ENCODE measurements around the gene OXLD1.

Gene OXLD1

DNA sequence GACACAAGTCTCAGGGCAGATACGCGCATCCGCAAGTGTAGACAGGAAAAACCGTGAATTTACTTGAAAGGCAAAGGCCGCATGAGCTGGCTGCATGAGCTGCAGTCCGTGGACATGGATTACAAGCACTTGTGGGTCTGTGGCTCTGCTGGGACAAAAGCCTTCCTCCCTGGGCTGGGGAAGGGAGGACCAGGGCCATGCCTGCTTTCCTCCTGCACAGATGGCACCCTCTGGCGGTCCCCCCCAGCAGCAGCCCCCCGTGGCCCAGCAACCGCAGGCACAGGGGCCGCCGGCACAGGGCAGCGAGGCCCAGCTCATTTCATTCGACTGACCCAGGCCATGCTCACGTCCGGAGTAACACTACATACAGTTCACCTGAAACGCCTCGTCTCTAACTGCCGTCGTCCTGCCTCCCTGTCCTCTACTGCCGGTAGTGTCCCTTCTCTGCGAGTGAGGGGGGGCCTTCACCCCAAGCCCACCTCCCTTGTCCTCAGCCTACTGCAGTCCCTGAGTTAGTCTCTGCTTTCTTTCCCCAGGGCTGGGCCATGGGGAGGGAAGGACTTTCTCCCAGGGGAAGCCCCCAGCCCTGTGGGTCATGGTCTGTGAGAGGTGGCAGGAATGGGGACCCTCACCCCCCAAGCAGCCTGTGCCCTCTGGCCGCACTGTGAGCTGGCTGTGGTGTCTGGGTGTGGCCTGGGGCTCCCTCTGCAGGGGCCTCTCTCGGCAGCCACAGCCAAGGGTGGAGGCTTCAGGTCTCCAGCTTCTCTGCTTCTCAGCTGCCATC lies 35.1 kb upstream of the OXLD1 start:
- ChIA-PET POLR2A (interaction anchor here (0.6 to 1.0 kb wide), 2 partner anchors 19 to 29 kb away, joined by 3 read pairs; no protein-coding TSS in a partner anchor), CTCF (interaction anchor here (1.0 to 2.8 kb wide), 6 partner anchors 11 to 183 kb away, joined by 3 to 12 read pairs (median 3); partner anchors contain the start of genes ARL16 and HGS)
- DNase-seq (ENCODE audit: extremely low spot score), result no peak
- peak; percentile 19 for TF ChIP-seq CTCF (IDR thresholded peaks at IDR 0.05; ENCODE audit: control extremely low read depth, extremely low read depth, low read depth, missing control alignments)

DNA sequence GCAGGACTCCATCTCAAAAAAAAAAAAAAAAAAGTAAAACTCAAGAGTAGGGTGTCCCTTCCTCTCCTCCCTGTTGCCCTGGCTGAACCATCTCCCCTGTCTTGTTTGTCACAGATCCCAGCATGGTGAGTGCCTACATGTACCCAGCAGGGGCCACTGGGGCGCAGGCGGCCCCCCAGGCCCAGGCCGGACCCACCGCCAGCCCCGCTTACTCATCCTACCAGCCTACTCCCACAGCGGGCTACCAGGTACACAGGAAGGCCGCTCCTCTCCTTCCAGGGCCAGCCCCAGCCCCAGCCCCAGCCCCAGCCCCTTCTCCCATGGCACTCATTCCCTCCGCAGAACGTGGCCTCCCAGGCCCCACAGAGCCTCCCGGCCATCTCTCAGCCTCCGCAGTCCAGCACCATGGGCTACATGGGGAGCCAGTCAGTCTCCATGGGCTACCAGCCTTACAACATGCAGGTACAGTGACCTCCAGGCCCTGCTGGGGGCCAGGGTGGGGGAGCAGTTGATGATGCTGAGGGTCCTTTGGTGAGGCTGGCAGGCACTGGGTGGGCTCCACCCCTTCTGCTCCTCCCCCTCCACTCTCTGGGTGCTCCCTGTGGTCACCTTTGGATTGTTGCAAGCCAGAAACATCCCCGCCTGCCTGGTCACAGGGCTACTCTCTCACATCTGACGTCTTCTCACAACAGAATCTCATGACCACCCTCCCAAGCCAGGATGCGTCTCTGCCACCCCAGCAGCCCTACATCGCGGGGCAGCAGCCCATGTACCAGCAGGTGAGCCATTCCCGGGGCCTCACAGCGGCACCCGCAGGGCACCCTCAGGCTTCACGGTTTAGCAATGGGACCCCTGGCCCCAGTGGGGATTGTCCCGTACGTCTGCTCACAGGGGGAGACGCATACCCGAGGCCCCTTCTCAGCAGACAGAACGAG lies 34.2 kb upstream of the OXLD1 start:
- ChIA-PET CTCF (interaction anchor here (1.2 to 2.8 kb wide), 4 partner anchors 10 to 182 kb away, joined by 3 to 12 read pairs (median 3); partner anchors contain the start of genes ARL16 and HGS), POLR2A (interaction anchor here (0.6 to 1.0 kb wide), 2 partner anchors 18 to 28 kb away, joined by 3 read pairs; no protein-coding TSS in a partner anchor)
- TF ChIP-seq CTCF (IDR thresholded peaks at IDR 0.05; ENCODE audit: control extremely low read depth, extremely low read depth, low read depth, missing control alignments), result no peak
- DNase-seq (ENCODE audit: extremely low spot score), result no peak

- TF ChIP-seq CTCF (IDR thresholded peaks at IDR 0.05; ENCODE audit: control extremely low read depth, extremely low read depth, low read depth, missing control alignments), result no peak
- ChIA-PET CTCF (no interaction called here), POLR2A (no interaction called here)
- DNase-seq (ENCODE audit: extremely low spot score), result no peak
These were observed 31.0 kb upstream of the OXLD1 start for GRCh38 chr17:81697261-81698044.

DNA sequence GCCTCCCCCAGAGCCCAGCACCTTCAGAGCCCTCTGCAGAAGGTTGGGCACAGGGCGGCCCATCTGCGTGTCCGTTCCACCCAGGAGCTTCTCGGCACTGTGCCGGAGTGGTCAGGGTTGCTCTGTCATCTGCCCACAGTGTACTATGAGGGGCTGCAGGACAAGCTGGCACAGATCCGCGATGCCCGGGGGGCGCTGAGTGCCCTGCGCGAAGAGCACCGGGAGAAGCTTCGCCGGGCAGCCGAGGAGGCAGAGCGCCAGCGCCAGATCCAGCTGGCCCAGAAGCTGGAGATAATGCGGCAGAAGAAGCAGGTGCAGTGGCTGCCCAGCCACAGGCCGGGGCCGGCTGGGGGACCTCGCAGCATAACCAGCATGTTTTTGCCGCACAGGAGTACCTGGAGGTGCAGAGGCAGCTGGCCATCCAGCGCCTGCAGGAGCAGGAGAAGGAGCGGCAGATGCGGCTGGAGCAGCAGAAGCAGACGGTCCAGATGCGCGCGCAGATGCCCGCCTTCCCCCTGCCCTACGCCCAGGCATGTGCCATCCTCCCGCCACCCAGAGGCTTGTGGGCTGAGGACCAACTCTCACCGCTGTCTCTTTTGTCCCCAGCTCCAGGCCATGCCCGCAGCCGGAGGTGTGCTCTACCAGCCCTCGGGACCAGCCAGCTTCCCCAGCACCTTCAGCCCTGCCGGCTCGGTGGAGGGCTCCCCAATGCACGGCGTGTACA lies 30.0 kb upstream of the OXLD1 start:
- POLR2A ChIA-PET, result no interaction called here
- DNase-seq (ENCODE audit: extremely low spot score), result no peak
- no peak for TF ChIP-seq CTCF (IDR thresholded peaks at IDR 0.05; ENCODE audit: control extremely low read depth, extremely low read depth, low read depth, missing control alignments)
- CTCF ChIA-PET, result no interaction called here

GRCh38 chr17:81695801-81696200 lies 29.4 kb upstream of the OXLD1 start:
- ChIA-PET CTCF (no interaction called here), POLR2A (no interaction called here)

More at GRCh38 chr17:81695801-81696200, 29.4 kb upstream of the OXLD1 start:
- no peak for DNase-seq (ENCODE audit: extremely low spot score)
- TF ChIP-seq CTCF (IDR thresholded peaks at IDR 0.05; ENCODE audit: control extremely low read depth, extremely low read depth, low read depth, missing control alignments), result no peak
